HT1080 (cell line): ENCODE results near the gene CLDN16. TPM values are rescaled to one million over a fixed set of nuclear protein-coding genes. Genes with fewer than 3 reads are reported as not detected.

Source experiments
- DNase-seq: peaks from one replicate; pipeline ENCODE4 v3.0.0-alpha.2; 2015; ENCODE audit warnings: low read depth
- total RNA-seq: library from RNA; depleted of rRNA; stranded (reverse); fragments of >200 nt; shearing (Covaris generic); gene quantifications from 2 replicates; pipeline ENCODE4 v1.2.3, GENCODE V29; 2014

The CLDN16 gene
- total RNA-seq, 1 experiment from 2014 or later = not detected

DNA sequence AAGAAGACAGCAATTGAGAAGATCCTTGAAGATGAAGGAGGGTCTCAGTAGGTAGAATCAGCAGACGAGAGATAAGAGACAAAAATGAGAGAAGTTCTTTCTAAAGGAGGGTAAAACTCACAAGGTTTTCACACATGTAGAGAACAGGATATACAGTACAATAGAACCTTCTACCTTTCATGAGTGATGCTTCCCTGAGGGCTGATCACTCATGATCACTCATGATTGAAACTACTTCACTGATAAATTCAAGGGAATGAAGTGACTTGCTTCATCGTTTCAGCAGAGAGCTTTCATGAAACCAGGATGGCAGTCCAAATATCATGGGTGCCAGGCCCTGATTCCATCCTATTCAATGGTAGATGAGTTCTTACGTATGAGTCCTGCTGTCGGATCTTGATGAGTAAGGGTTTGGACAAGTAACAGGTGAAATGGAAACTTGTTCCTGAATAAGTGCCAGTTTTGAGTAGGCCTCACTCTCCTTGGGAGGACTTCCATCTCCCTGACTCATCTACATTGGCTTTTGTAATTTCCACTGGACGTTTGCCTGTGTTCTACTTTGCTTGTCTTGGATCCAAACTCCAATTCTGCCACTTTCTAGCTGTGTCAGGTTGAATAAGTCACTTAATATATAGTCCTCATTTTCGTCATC, 9.6 kb upstream of the CLDN16 start:
- peak; percentile 87 for DNase-seq

DNA sequence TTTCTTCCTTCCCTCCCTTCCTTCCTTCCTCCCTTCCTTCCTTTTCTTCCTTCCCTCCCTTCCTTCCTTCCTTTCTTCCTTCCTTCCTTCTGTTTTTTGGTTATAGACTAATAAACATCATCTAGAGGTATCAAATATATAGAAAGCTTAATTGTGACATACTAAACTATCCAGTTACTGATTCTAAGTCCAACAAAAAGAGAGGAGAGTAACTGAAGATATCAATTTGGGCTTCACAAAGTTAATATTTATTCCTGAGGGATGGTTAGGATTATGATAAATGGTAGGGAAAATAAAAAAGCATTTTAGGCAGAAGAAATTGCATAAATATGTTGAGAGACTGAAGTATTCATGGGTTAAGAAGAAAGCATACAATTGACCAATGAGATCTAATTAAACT, 7.8 kb upstream of the CLDN16 start:
- no peak for DNase-seq

DNA sequence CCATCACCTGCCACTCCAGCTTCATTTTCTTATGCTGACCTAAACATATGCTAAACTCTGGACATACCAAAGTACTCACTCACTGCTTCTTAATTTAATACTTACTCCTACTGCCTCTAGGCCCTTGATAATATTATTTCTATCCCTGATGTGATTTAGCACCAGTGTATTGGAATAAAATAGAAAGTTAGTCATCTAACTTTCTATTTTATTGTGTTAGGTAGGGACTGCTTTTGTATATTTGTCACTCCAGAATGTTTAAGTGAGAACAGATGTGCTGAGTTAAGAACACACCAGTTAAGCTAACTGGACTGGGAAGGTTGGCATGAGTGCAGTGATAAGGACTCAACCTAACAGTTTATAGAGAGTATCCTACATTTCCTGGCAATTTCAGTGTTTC, 6.5 kb upstream of the CLDN16 start:
- DNase-seq = no peak

GRCh38 chr3:190382082-190382481, 5.9 kb upstream of the CLDN16 start:
- peak; percentile 68 for DNase-seq

GRCh38 chr3:190384309-190384756, 3.6 kb upstream of the CLDN16 start:
- peak; percentile 87 for DNase-seq

- DNase-seq = peak; percentile 97
Measured at GRCh38 chr3:190385731-190386688, 2.0 kb upstream of the CLDN16 start.

- no peak for DNase-seq
Measured at GRCh38 chr3:190388703-190389102, 740 bp downstream of the CLDN16 start.

- no peak for DNase-seq
Measured at GRCh38 chr3:190396001-190396400, 8.0 kb downstream of the CLDN16 start.

GRCh38 chr3:190397889-190398288, 9.9 kb downstream of the CLDN16 start:
- no peak for DNase-seq

- DNase-seq = no peak
Measured at GRCh38 chr3:190399677-190400076, 11.7 kb downstream of the CLDN16 start.

DNA sequence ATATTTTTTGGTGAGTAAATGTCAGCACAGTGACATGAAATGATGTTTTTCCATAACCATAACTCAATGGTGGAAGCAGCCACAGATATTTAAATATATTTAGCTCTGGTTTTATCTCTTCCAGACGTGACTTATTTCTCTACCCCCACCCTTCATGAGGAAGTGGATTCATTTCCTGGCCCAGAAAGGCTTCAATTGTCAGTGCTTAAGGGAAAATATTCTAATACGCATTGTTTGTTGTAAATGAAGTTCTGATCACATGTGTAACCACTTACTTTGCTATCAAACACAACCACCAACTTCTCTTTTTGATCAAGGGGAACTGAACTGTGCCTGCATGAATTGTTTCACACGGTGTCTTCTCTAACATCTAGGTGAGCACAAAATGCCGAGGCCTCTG, 14.0 kb downstream of the CLDN16 start:
- no peak for DNase-seq

DNA sequence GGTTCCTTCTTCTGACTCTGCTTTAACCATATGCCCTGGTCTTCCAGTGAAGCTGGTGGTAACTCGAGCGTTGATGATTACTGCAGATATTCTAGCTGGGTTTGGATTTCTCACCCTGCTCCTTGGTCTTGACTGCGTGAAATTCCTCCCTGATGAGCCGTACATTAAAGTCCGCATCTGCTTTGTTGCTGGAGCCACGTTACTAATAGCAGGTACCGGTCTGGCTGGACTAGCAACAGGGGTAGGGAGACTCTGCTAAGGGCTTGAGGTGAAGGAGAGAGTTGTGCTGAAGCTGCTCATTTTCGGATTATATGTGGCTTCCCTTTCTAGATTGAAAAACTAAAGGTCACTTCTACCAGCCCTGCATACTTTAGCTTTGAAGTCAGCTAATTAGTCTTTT, 16.8 kb downstream of the CLDN16 start:
- no peak for DNase-seq

DNA sequence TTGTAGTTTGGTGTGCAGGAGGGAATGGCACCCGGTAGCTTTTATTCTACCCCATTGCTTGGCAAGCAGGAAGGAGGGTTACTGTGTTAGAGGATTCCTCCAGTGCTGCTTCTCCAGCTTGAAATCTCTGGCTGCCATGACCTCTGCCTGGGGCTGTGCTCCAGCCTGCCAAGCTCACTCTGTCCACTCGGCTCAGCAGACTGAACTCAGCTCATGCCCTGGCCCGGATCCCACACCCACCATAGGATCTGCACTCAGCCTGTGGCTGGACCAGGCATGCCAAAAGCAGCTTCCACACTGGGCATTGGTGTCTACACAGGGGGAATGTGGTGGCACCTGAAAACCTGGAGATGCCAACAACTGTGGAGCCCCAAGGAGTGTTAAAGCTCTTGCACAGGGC, 26.3 kb downstream of the CLDN16 start:
- no peak for DNase-seq

GRCh38 chr3:190424108-190424477, 36.1 kb downstream of the CLDN16 start:
- DNase-seq = no peak

DNA sequence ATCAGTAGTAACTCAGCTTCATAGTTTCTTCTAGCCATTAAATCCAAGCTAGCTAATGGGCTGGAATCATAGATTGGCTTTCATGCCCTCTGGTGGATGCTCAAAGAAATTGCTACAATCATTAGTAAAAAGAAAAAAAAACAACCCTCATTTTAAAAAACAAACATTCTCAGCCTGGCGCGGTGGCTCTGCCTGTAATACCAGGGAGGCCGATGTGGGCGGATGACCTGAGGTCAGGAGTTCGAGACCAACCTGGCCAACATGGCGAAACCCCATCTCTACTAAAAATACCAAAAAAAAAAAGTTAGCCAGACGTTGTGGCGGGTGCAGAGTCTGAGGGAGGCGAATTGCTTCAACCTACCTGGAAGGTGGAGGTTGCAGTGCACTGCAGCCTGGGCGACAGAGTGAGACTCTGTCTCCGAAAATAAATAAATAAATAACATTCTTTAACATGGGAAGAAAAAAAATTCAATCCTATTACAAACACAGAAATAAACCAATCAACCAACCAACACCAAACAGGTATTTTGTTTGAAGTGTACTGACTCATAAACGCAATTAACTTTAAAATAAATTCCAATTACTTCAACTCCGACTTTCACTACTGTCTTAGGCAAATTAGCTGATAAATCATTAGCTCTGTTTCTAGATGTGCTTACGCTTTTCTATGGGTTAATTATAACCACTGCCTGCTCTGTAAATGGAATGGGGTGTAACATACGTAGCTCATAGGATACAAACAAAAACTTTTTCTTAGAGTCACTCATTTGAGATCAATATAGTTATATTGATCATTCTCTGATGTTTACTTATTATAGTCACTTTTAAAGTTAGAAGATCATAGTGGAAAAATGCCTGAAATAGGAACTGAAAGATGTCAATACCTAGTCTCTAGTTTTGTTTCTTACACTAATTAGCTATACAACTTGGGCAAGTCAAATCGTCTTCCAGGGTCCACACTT, 36.8 kb downstream of the CLDN16 start:
- peak; percentile 90 for DNase-seq

DNA sequence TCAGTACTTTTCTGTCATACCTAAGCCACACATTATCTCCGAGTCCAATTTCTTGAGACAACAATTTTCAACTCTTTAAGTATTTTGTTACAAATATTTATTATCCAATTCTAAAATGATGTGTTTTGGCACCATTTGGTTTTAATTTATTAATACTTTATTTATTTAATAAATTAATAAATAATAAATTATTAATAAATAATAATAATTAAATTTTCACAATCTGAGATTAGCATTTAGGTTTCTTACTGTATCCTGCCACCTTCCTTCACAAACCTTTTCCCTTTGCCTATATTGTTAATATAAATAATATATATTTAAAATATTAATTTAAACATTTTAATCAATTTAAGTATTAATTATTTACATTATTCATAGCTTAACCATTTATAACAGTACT, 37.9 kb downstream of the CLDN16 start:
- no peak for DNase-seq

- DNase-seq = no peak
Measured at GRCh38 chr3:190426806-190427507, 39.0 kb downstream of the CLDN16 start.

DNA sequence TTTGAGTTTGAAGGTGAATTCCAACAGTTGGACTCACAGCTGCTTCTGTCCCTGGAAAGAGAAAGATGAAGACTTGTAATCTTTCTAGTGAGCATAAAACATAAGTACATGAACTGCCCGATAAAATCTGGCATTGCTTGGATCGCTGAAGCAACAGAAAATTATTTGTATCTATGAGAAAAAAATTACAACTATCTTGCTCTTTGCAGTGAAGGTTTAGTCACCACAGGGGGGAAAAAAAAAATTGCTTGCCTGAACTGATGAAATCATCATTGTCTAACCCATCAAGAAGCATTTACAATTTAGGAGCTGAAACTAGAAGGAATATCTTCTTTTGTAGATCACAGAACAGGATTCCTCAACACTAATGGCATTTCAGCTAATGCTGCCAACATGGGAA, 41.7 kb downstream of the CLDN16 start:
- DNase-seq = no peak

- no peak for DNase-seq
Measured at GRCh38 chr3:190430906-190431305, 42.9 kb downstream of the CLDN16 start.

DNA sequence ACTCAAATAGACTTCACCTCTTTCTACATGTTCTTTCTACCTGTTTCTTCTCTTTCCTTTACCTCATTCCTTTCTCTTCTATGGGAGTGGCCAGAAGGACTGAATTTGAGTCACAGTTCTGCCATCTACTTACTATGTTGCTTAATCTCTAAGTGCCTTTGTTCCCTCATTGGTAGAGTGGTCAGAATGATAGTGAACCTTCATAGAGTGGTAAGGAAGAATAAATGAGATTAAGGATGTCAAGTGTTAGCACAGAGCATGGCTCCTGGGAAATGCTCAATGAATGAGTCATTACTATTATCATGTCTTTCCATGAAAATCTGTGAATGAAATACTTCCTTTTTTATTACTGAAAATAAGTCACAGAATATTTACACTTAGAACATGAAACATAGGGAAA, 44.3 kb downstream of the CLDN16 start:
- DNase-seq = peak; percentile 58

GRCh38 chr3:190433626-190434025, 45.7 kb downstream of the CLDN16 start:
- DNase-seq = no peak
